Gastrocnemius medialis (tissue), 4 donors: Measurements from ENCODE around the gene STK35.

Experiments
- POLR2A ChIP-seq, 2 donors: fragments of 450-650 bp; IDR thresholded peaks; one replicate each; pipeline ENCODE4 v1.6.1; 2017; ENCODE audit warnings: antibody characterized with exemption in 2 of 2, mild to moderate bottlenecking in 2 of 2, moderate library complexity in 2 of 2
- TF ChIP-seq, protein P1 (sequence below), 5 experiments: fragments of 450-650 bp in 3 of 5; fragments of 200-600 bp in 2 of 5; sonication (generic) in 2 of 5; IDR thresholded peaks in 4 of 5; conservative IDR thresholded peaks in 1 of 5; 1 replicate in 4 of 5; 2 replicates in 1 of 5; pipeline ENCODE4 v1.5.1; 2016 to 2019; ENCODE audit warnings: antibody characterized with exemption in 5 of 5, mild to moderate bottlenecking in 3 of 5, moderate library complexity in 3 of 5

DNA sequence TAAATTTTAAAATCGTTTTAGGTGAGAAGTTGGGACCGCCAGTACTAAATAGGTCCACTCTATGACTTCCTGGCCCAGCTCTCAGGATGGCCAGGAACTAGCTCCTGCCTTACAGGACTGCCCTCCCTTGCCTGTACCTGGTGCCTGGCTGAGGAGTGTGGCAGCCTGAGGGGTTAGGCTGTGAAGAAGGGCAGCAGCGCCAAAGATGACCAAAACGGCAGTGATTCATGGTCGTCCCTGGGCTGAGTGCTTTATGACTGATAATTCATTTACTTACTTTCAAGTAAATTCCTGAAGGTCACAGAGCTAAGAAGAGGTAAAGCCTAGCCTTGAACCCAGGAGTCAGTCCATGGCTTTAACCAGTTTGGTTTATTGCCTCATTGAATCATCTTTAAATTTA, 22.1 kb downstream of the STK35 start:
- TF ChIP-seq, protein P1, sequence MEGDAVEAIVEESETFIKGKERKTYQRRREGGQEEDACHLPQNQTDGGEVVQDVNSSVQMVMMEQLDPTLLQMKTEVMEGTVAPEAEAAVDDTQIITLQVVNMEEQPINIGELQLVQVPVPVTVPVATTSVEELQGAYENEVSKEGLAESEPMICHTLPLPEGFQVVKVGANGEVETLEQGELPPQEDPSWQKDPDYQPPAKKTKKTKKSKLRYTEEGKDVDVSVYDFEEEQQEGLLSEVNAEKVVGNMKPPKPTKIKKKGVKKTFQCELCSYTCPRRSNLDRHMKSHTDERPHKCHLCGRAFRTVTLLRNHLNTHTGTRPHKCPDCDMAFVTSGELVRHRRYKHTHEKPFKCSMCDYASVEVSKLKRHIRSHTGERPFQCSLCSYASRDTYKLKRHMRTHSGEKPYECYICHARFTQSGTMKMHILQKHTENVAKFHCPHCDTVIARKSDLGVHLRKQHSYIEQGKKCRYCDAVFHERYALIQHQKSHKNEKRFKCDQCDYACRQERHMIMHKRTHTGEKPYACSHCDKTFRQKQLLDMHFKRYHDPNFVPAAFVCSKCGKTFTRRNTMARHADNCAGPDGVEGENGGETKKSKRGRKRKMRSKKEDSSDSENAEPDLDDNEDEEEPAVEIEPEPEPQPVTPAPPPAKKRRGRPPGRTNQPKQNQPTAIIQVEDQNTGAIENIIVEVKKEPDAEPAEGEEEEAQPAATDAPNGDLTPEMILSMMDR (IDR thresholded peaks at IDR 0.05 in 4 of 5, conservative IDR thresholded peaks at IDR 0.05 in 1 of 5): no peak
- TF ChIP-seq POLR2A (IDR thresholded peaks at IDR 0.05): no peak
